ENCODE measurements around the gene UNC5A.

UNC5A gene

DNA sequence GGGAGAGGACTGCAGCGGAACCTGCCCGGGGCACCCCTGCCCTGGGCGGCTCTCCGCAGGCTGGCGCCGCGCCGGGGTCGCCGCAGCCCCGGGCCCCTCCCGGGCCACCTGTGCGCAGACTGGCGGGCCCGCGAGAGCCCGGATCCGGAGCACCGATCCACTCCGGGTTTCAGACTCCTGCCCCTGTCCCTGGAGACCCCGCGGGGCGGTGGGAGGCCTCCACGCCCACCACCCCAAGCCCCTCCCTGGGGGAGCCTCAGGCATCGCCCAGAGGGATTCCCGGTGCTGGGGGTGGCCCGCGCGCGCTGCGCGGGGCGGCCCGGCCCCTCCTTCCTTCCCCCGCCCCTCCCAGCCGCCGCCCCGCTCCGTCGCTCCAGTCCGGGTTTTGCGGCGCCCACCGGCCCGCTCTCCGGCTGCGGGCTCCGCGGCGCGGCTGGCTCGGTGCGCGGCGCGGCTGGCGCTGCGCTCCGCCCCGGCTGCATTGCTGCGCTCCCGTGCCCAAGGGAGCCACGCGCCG is at the start of gene UNC5A:
Gene UNC5A (plus strand): TSS at position 479 of the 517 bp plus-strand sequence. CDS start 192 bp downstream, outside the sequence.
- H3K4me3 ChIP-seq (replicated peaks; ENCODE audit: low read depth, low read length), result no peak within 1 kb of the TSS
- TF ChIP-seq, protein P1, sequence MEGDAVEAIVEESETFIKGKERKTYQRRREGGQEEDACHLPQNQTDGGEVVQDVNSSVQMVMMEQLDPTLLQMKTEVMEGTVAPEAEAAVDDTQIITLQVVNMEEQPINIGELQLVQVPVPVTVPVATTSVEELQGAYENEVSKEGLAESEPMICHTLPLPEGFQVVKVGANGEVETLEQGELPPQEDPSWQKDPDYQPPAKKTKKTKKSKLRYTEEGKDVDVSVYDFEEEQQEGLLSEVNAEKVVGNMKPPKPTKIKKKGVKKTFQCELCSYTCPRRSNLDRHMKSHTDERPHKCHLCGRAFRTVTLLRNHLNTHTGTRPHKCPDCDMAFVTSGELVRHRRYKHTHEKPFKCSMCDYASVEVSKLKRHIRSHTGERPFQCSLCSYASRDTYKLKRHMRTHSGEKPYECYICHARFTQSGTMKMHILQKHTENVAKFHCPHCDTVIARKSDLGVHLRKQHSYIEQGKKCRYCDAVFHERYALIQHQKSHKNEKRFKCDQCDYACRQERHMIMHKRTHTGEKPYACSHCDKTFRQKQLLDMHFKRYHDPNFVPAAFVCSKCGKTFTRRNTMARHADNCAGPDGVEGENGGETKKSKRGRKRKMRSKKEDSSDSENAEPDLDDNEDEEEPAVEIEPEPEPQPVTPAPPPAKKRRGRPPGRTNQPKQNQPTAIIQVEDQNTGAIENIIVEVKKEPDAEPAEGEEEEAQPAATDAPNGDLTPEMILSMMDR (IDR thresholded peaks at IDR 0.05; ENCODE audit: insufficient read depth, low read length, poor library complexity, severe bottlenecking), result no peak
- peaks cover 3% of the 10 kb centered on the region; the same call in 1 of the 2 replicates for H3K27me3 ChIP-seq (replicated peaks; ENCODE audit: control insufficient read depth, insufficient read depth, low read length)
- H3K36me3 ChIP-seq (ENCODE audit: control insufficient read depth, insufficient read depth, low read length), result no peaks in the 10 kb centered on the region
- DNase-seq (ENCODE audit: extremely low read depth, insufficient read length), result peak; percentile 82

DNA sequence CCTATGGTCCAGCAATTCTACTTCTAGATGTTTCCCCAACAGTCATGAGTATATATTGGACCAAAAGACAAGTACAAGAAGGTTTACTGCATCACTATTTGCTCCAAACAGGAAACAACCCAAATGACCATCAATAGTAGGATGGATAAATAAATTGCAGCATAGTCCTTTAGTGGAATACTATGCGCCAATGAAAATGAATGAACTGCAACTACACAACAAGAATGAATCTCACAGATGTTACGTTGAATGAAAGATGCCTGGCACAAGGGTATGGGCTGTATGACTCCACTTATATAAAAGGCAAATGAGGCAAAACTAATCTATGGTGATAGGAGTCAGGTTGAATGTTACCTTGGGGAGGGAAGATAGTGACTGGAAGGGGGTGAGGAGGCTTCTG is 48.6 kb upstream of the UNC5A start:
- no peak for DNase-seq (ENCODE audit: extremely low read depth, insufficient read length)
- Histone ChIP-seq H3K4me3 (replicated peaks; ENCODE audit: low read depth, low read length) (no peak overlapping the region), H3K27me3 (replicated peaks; ENCODE audit: control insufficient read depth, insufficient read depth, low read length) (no peaks in the 10 kb centered on the region), H3K36me3 (ENCODE audit: control insufficient read depth, insufficient read depth, low read length) (no peaks in the 10 kb centered on the region)
- TF ChIP-seq, protein P1 (IDR thresholded peaks at IDR 0.05; ENCODE audit: insufficient read depth, low read length, poor library complexity, severe bottlenecking), result no peak

DNA sequence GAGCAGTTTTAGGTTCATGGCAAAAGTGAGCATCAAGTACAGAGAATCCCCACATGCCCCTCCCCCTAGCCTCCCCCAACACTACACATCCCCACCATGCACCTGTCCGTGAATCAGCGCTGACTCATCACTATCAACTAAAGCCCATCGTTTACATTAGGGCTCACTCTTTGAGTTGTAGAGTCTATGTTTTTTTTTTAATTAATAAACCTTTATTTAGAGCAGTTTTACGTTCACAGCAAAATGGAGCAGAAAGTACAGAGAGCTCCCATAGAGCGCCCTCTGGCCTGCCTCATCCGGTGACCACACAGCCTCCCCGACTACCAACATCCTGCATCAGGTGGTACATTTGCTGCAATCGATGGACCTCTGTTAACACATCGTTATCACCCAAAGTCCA is 47.9 kb upstream of the UNC5A start:
- no peaks in the 10 kb centered on the region for H3K36me3 ChIP-seq (ENCODE audit: control insufficient read depth, insufficient read depth, low read length)
- TF ChIP-seq, protein P1 (IDR thresholded peaks at IDR 0.05; ENCODE audit: insufficient read depth, low read length, poor library complexity, severe bottlenecking), result no peak
- no peaks in the 10 kb centered on the region for H3K27me3 ChIP-seq (replicated peaks; ENCODE audit: control insufficient read depth, insufficient read depth, low read length)
- H3K4me3 ChIP-seq (replicated peaks; ENCODE audit: low read depth, low read length), result no peak overlapping the region
- no peak for DNase-seq (ENCODE audit: extremely low read depth, insufficient read length)

DNA sequence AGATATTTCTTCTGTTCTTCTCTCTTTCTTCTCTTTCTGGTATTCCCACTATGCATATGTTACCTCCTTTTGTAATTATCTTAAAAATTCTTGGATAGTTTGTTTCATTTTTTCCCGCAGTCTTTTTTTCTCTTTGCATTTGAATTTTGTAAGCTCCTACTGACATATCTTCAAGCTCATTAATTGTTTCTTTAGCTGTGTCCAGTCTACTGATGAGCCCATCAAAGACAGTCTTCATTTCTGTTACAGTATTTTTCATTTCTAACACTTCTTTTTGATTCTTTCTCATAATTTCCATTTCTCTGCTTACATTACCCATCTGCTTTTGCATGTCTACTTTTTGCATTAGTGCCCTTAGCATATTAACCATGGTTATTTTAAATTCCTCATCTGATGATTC is 44.7 kb upstream of the UNC5A start:
- H3K36me3 ChIP-seq (ENCODE audit: control insufficient read depth, insufficient read depth, low read length), result no peaks in the 10 kb centered on the region
- H3K27me3 ChIP-seq (replicated peaks; ENCODE audit: control insufficient read depth, insufficient read depth, low read length), result no peaks in the 10 kb centered on the region; the same call in 1 of the 2 replicates
- no peak for DNase-seq (ENCODE audit: extremely low read depth, insufficient read length)
- H3K4me3 ChIP-seq (replicated peaks; ENCODE audit: low read depth, low read length), result no peak overlapping the region
- TF ChIP-seq, protein P1 (IDR thresholded peaks at IDR 0.05; ENCODE audit: insufficient read depth, low read length, poor library complexity, severe bottlenecking), result no peak

DNA sequence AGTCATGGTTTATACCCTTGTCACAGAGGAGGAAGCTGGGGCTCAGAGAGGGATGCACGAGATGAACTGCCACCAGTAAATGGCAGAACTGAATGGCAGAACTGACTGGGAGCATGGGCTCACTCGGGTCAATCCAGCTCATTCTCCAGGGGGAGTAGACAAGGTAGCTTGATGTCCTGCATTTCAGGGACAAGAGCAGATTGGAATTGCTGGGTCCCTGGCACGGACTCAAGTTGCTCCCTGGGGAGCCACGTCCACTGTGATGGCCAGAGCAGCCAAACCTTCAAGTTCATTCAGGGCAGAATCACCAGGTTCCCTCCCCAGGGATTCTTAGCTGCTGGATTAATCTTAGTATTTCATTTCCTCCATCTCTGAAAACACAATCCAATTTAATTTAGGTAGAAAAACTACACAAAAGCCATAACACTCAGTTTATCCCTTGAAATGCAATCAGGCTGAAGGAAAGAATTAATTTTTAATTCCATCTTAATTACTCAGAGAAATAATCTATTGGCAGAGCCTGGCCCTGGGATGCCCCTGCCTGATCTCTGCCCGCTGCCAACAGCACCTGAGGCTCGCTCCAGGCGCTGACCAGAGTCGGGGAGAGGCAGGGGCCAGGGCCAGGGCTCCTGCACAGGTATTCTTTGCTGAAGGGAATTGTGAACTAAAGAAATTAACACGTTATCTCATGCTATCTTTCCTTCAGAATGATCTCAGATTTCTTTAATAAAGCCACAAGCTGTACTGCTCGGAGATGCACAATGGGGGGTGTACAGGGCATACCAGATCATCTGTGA is 42.0 kb upstream of the UNC5A start:
- Histone ChIP-seq H3K4me3 (replicated peaks; ENCODE audit: low read depth, low read length) (no peak overlapping the region), H3K36me3 (ENCODE audit: control insufficient read depth, insufficient read depth, low read length) (no peaks in the 10 kb centered on the region), H3K27me3 (replicated peaks; ENCODE audit: control insufficient read depth, insufficient read depth, low read length) (no peaks in the 10 kb centered on the region; the same call in 1 of the 2 replicates)
- TF ChIP-seq, protein P1 (IDR thresholded peaks at IDR 0.05; ENCODE audit: insufficient read depth, low read length, poor library complexity, severe bottlenecking), result no peak
- no peak for DNase-seq (ENCODE audit: extremely low read depth, insufficient read length)

Measured in GM06990 (cell line).